ENCODE measurements around the gene CENPC. TPM values are rescaled to one million over a fixed set of nuclear protein-coding genes. Genes with fewer than 3 reads are reported as not detected.
A peak's percentile ranks its signal among the peaks of the same experiment; 100 is the strongest.

CENPC gene
- 10 to 100 TPM; 18.9 to 39.6 (median 24.0) TPM for total RNA-seq

GRCh38 chr4:67545199-67546003 is at the start of gene CENPC:
CENPC (minus strand) TSS chr4:67545503; CDS start chr4:67545355, 148 bp downstream.
- intact Hi-C loops (cut with DNase I; ENCODE audit: low total_unique reads): no loop called here
- peak; percentile 96 to 99 for DNase-seq (ENCODE audit: low spot score in 2 of 2)
- no peak for TF ChIP-seq CTCF (IDR thresholded peaks at IDR 0.05)
- no peak for TF ChIP-seq POLR2A (IDR thresholded peaks at IDR 0.05)
- H3K4me3 ChIP-seq (ENCODE audit: low read depth, poor library complexity, severe bottlenecking): peak within 1 kb of the TSS; percentile 72
- 0 to 1% methylated on average over 50 of the region's 53 CpGs for WGBS, 2 donors

- no peak for DNase-seq (ENCODE audit: low spot score in 2 of 2)
- TF ChIP-seq CTCF (IDR thresholded peaks at IDR 0.05) (no peak), POLR2A (IDR thresholded peaks at IDR 0.05) (no peak)
- intact Hi-C loops (cut with DNase I; ENCODE audit: low total_unique reads): no loop called here
- no peak overlapping the region for H3K4me3 ChIP-seq (ENCODE audit: low read depth, poor library complexity, severe bottlenecking)
- 50 to 53% methylated on average over 2 of the region's 2 CpGs for WGBS, 2 donors
Observed at GRCh38 chr4:67593741-67594175, 48.5 kb upstream of the CENPC start.

GRCh38 chr4:67587156-67587555 is 41.9 kb upstream of the CENPC start:
- H3K4me3 ChIP-seq (ENCODE audit: low read depth, poor library complexity, severe bottlenecking): no peak overlapping the region
- no peak for DNase-seq (ENCODE audit: low spot score in 2 of 2)
- WGBS, 2 donors: 81 to 84% methylated on average over 3 of the region's 3 CpGs
- intact Hi-C loops (cut with DNase I; ENCODE audit: low total_unique reads): no loop called here
- TF ChIP-seq POLR2A (IDR thresholded peaks at IDR 0.05) (no peak), CTCF (IDR thresholded peaks at IDR 0.05) (no peak)

GRCh38 chr4:67584496-67584895 is 39.2 kb upstream of the CENPC start:
- H3K4me3 ChIP-seq (ENCODE audit: low read depth, poor library complexity, severe bottlenecking): no peak overlapping the region
- TF ChIP-seq CTCF (IDR thresholded peaks at IDR 0.05) (no peak), POLR2A (IDR thresholded peaks at IDR 0.05) (no peak)
- DNase-seq (ENCODE audit: low spot score in 2 of 2): no peak
- intact Hi-C loops (cut with DNase I; ENCODE audit: low total_unique reads): no loop called here

- TF ChIP-seq POLR2A (IDR thresholded peaks at IDR 0.05) (no peak), CTCF (IDR thresholded peaks at IDR 0.05) (no peak)
- WGBS, 2 donors: 78 to 93% methylated on average over 2 of the region's 2 CpGs
- no peak for DNase-seq (ENCODE audit: low spot score in 2 of 2)
- intact Hi-C loops (cut with DNase I; ENCODE audit: low total_unique reads): no loop called here
- no peak overlapping the region for H3K4me3 ChIP-seq (ENCODE audit: low read depth, poor library complexity, severe bottlenecking)
Observed at GRCh38 chr4:67581913-67582312, 36.6 kb upstream of the CENPC start.

Measured in lower leg skin (tissue), 4 donors.